GM23338 (cell line): ENCODE measurements around the gene GCSH. TPM values are rescaled to one million over a fixed set of nuclear protein-coding genes. Genes with fewer than 3 reads are reported as not detected.

Experiments used
- ATAC-seq: fragments of 200-7000 bp; cut with Tn5 transposase; 3 replicates; pipeline ENCODE4 v1.9.1; 2020
- DNase-seq: peaks from one replicate; pipeline ENCODE4 v3.0.0-alpha.2; 2015; ENCODE audit warnings: low spot score
- H2AFZ ChIP-seq: fragments of 200-600 bp; sonication (generic); 2 replicates; pipeline ENCODE4 v1.8.0; 2016; ENCODE audit warnings: antibody characterized with exemption, mild to moderate bottlenecking, moderate library complexity
- H3F3A ChIP-seq: fragments of 200-600 bp; sonication (generic); replicated peaks from 2 replicates; pipeline ENCODE4 v1.8.0; 2017; ENCODE audit warnings: antibody characterized with exemption, mixed run types, low read depth
- H3K27ac ChIP-seq: fragments of 200-600 bp; sonication (generic); 2 replicates; pipeline ENCODE4 v1.6.1; 2016; ENCODE audit warnings: low read depth
- H3K27me3 ChIP-seq: fragments of 200-600 bp; sonication (generic); 2 replicates; pipeline ENCODE4 v1.8.0; 2016; ENCODE audit warnings: mild to moderate bottlenecking, mixed run types, moderate library complexity; ENCODE audit not compliant: insufficient read depth
- H3K36me3 ChIP-seq: fragments of 200-600 bp; sonication (generic); 2 replicates; pipeline ENCODE4 v1.8.0; 2016; ENCODE audit warnings: mild to moderate bottlenecking; ENCODE audit not compliant: insufficient read depth
- H3K4me1 ChIP-seq: fragments of 200-600 bp; sonication (generic); 2 replicates; pipeline ENCODE4 v1.8.0; 2016; ENCODE audit warnings: mild to moderate bottlenecking, moderate library complexity; ENCODE audit not compliant: insufficient read depth
- H3K4me2 ChIP-seq: fragments of 200-600 bp; sonication (generic); 2 replicates; pipeline ENCODE4 v1.7.1; 2017; ENCODE audit warnings: mixed run types
- H3K4me3 ChIP-seq: fragments of 200-600 bp; sonication (generic); 2 replicates; pipeline ENCODE4 v1.6.1; 2016; ENCODE audit warnings: mixed run types
- H3K79me2 ChIP-seq: fragments of 200-600 bp; sonication (generic); replicated peaks from 2 replicates; pipeline ENCODE4 v1.8.0; 2017; ENCODE audit warnings: mild to moderate bottlenecking; ENCODE audit not compliant: insufficient read depth
- H3K9me2 ChIP-seq: fragments of 200-600 bp; sonication (generic); 2 replicates; pipeline ENCODE4 v1.8.0; 2017; ENCODE audit not compliant: insufficient read depth
- H4K20me1 ChIP-seq: fragments of 200-600 bp; sonication (generic); replicated peaks from 2 replicates; pipeline ENCODE4 v1.8.0; 2017; ENCODE audit warnings: mild to moderate bottlenecking; ENCODE audit not compliant: insufficient read depth
- H3K27ac Mint-ChIP-seq: 2 replicates; pipeline ENCODE4 v1.8.0; 2020; ENCODE audit warnings: inconsistent platforms, mild to moderate bottlenecking, moderate library complexity, mixed read lengths
- H3K27me3 Mint-ChIP-seq: 3 replicates; pipeline ENCODE4 v1.8.0; 2022; ENCODE audit warnings: low read depth, mild to moderate bottlenecking, moderate library complexity, mixed read lengths, inconsistent platforms; ENCODE audit not compliant: insufficient read depth, poor library complexity
- H3K36me3 Mint-ChIP-seq: 3 replicates; pipeline ENCODE4 v1.8.0; 2021; ENCODE audit warnings: low read depth, mild to moderate bottlenecking, inconsistent platforms, moderate library complexity, mixed read lengths
- H3K4me1 Mint-ChIP-seq: 3 replicates; pipeline ENCODE4 v1.8.0; 2020; ENCODE audit warnings: mild to moderate bottlenecking, inconsistent platforms, mixed read lengths
- H3K4me3 Mint-ChIP-seq: 3 replicates; pipeline ENCODE4 v1.8.0; 2021; ENCODE audit warnings: moderate library complexity, mild to moderate bottlenecking, inconsistent platforms, mixed read lengths
- H3K9me3 Mint-ChIP-seq: 3 replicates; pipeline ENCODE4 v1.8.0; 2020; ENCODE audit warnings: moderate library complexity, mild to moderate bottlenecking, inconsistent platforms, mixed read lengths
- CREB1 ChIP-seq: fragments of 250-450 bp; sonication (Bioruptor Pico); IDR thresholded peaks from 2 replicates; pipeline ENCODE4 v1.5.0; 2020; ENCODE audit warnings: low read depth, mild to moderate bottlenecking, moderate library complexity
- CTCF ChIP-seq, 2 experiments: fragments of 200-600 bp in 1 of 2; sonication (generic) in 1 of 2; conservative IDR thresholded peaks; 2 replicates each; pipeline versions ENCODE4 v1.5.1 to v1.6.1; 2016 to 2017; ENCODE audit warnings: antibody characterized with exemption in 2 of 2, low read depth in 2 of 2, mild to moderate bottlenecking in 2 of 2, moderate library complexity in 1 of 2
- ETS1 ChIP-seq: IDR thresholded peaks from 2 replicates; pipeline ENCODE4 v1.6.1; 2016; ENCODE audit warnings: antibody characterized with exemption
- EZH2 ChIP-seq: fragments of 200-600 bp; sonication (generic); IDR thresholded peaks from one replicate; pipeline ENCODE4 v1.8.0; 2017; ENCODE audit warnings: antibody characterized with exemption, mild to moderate bottlenecking, low read depth; ENCODE audit not compliant: unreplicated experiment
- EZH2phosphoT487 ChIP-seq: fragments of 200-600 bp; sonication (generic); IDR thresholded peaks from one replicate; pipeline ENCODE4 v1.8.1; 2018; ENCODE audit warnings: antibody characterized with exemption; ENCODE audit not compliant: unreplicated experiment
- JUNB ChIP-seq: IDR thresholded peaks from one replicate; pipeline ENCODE4 v1.6.1; 2016; ENCODE audit warnings: antibody characterized with exemption; ENCODE audit not compliant: unreplicated experiment
- NANOG ChIP-seq: IDR thresholded peaks from 2 replicates; pipeline ENCODE4 v1.6.1; 2016; ENCODE audit warnings: antibody characterized with exemption, borderline replicate concordance
- POLR2AphosphoS5 ChIP-seq: IDR thresholded peaks from 2 replicates; pipeline ENCODE4 v1.6.1; 2016; ENCODE audit warnings: antibody characterized with exemption, low read depth
- REST ChIP-seq: IDR thresholded peaks from one replicate; pipeline ENCODE4 v1.6.1; 2018; ENCODE audit warnings: antibody characterized with exemption; ENCODE audit not compliant: unreplicated experiment
- STAT1 ChIP-seq: IDR thresholded peaks from one replicate; pipeline ENCODE4 v1.6.1; 2016; ENCODE audit warnings: antibody characterized with exemption; ENCODE audit not compliant: unreplicated experiment
- ZNF114 ChIP-seq: fragments of 250-450 bp; sonication (Bioruptor Pico); IDR thresholded peaks from 2 replicates; pipeline ENCODE4 v1.5.0; 2020; ENCODE audit warnings: mild to moderate bottlenecking, moderate library complexity
- ZNF331 ChIP-seq: fragments of 250-450 bp; sonication (Bioruptor Pico); IDR thresholded peaks from 2 replicates; pipeline ENCODE4 v1.5.0; 2020; ENCODE audit warnings: low read depth, mild to moderate bottlenecking, moderate library complexity
- ZNF462 ChIP-seq: fragments of 250-450 bp; sonication (Bioruptor Pico); IDR thresholded peaks from 2 replicates; pipeline ENCODE4 v1.5.0; 2020; ENCODE audit warnings: mild to moderate bottlenecking, moderate library complexity
- polyA plus RNA-seq: library from polyadenylated mRNA; unstranded; fragments of >200 nt; fragmentation: Nextera tagmentation; extraction: Ambion mirVana; gene quantifications from 2 replicates; pipeline ENCODE4 v1.2.1, GENCODE V29; 2016
- total RNA-seq: library from RNA; depleted of rRNA; stranded (reverse); fragments of >200 nt; shearing (Covaris generic); gene quantifications from 2 replicates; pipeline ENCODE4 v1.2.3, GENCODE V29; 2014

Gene GCSH
- total and polyA plus RNA-seq, 2 experiments from 2014 or later, result 118 to 389 TPM

DNA sequence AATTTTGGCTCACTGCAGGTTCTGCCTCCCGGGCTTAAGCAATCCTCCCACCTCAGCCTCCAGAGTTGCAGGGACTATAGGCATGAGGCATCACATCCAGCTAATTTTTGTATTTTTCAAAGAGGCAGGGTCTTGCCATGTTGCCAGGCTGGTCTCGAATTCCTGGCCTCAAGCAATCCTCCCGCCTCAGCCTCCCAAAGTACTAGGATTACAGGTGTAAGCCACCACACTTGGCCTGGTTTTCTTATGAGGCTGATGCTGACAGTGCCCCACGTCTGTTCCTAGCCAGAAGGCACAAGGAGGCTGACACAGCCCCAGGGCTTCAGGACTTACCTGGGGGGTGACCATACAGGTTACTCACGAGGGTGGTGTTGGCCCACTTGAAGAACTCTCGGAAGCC lies 33.9 kb upstream of the GCSH start:
- no peaks in the 10 kb centered on the region for H4K20me1 ChIP-seq
- no peaks in the 10 kb centered on the region for H3K9me2 ChIP-seq
- no peaks in the 10 kb centered on the region for H3K4me1 ChIP-seq
- H3K36me3 ChIP-seq, result no peaks in the 10 kb centered on the region
- no peaks in the 10 kb centered on the region for H3K79me2 ChIP-seq
- H2AFZ ChIP-seq, result no peak overlapping the region
- TF ChIP-seq CTCF (conservative IDR thresholded peaks at IDR 0.05; ENCODE audit: low read depth in 2 of 2) (no peak), JUNB (no peak), EZH2phosphoT487 (no peak), POLR2AphosphoS5 (no peak), CREB1 (CRISPR knock-in tag) (no peak), NANOG (no peak), REST (no peak), ZNF331 (CRISPR knock-in tag) (no peak), STAT1 (no peak), ZNF462 (no peak), ETS1 (no peak), EZH2 (no peak), ZNF114 (CRISPR knock-in tag) (no peak)
- H3K4me1 Mint-ChIP-seq, result no peaks in the 10 kb centered on the region
- no peaks in the 10 kb centered on the region for H3K9me3 Mint-ChIP-seq
- H3K27ac ChIP-seq, result no peak overlapping the region
- no peaks in the 10 kb centered on the region for H3F3A ChIP-seq
- no peaks in the 10 kb centered on the region for H3K27me3 ChIP-seq
- H3K27ac Mint-ChIP-seq, result no peak overlapping the region
- DNase-seq (no peak), ATAC-seq (no peak)
- no peak overlapping the region for H3K4me2 ChIP-seq
- no peak overlapping the region for H3K4me3 Mint-ChIP-seq
- H3K27me3 Mint-ChIP-seq, result peaks cover 2% of the 10 kb centered on the region
- no peaks in the 10 kb centered on the region; the same call in 2 of the 3 replicates for H3K36me3 Mint-ChIP-seq
- no peak overlapping the region for H3K4me3 ChIP-seq
